Measurements from ENCODE around the gene GCAT. TPM values are rescaled to one million over a fixed set of nuclear protein-coding genes. Genes with fewer than 3 reads are reported as not detected.

GCAT gene
- total RNA-seq, 4 donors from 2014 or later = 14.3 to 22.5 (median 20.7) TPM

DNA sequence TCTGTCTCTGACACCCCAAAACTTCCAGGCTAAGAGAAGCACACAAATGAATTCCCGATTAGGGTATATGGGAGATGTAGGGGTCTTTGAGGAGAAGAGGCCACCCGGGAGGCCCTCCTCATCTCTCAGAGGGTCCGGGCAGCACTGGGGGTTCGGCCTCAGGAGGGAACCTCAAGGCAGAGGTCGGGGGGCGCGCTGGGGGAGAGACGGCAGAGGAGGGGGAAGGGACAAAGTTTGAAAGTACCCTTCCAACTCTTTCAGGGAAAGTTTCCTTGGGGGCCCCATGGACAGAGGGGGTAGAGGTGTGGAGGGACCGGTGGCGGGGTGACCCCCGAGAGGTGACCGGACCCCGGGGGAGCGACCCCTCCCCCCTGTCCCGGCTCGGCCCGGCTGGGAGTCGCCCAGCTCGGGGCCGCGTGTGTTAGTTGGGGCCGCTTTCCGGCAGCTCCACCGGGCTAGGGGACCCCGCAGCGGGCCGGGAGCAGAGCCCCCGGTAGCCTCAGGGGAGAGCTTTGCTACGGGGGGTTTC is 3.3 kb upstream of the GCAT start:
- Histone ChIP-seq H3K36me3 (no peaks in the 10 kb centered on the region), H3K27me3 (peaks cover 0 to 6% (median 0%) of the 10 kb centered on the region in 4 donors), H3K4me1 (peaks cover 38 to 72% (median 43%) of the 10 kb centered on the region in 3 donors), H3K4me3 (peak overlapping the region; percentile 51 to 69 (median 62)), H3K27ac (peak overlapping the region; percentile 86 to 94 (median 88)), H3K9me3 (no peaks in the 10 kb centered on the region)
- WGBS, 2 donors = 2% methylated on average over 7 of the region's 29 CpGs; no CpG with 5 or more reads in 1 of the 2 donors
- TF ChIP-seq POLR2A (IDR thresholded peaks at IDR 0.05) = no peak
- TF ChIP-seq, protein P1, sequence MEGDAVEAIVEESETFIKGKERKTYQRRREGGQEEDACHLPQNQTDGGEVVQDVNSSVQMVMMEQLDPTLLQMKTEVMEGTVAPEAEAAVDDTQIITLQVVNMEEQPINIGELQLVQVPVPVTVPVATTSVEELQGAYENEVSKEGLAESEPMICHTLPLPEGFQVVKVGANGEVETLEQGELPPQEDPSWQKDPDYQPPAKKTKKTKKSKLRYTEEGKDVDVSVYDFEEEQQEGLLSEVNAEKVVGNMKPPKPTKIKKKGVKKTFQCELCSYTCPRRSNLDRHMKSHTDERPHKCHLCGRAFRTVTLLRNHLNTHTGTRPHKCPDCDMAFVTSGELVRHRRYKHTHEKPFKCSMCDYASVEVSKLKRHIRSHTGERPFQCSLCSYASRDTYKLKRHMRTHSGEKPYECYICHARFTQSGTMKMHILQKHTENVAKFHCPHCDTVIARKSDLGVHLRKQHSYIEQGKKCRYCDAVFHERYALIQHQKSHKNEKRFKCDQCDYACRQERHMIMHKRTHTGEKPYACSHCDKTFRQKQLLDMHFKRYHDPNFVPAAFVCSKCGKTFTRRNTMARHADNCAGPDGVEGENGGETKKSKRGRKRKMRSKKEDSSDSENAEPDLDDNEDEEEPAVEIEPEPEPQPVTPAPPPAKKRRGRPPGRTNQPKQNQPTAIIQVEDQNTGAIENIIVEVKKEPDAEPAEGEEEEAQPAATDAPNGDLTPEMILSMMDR (IDR thresholded peaks at IDR 0.05) = no peak
- DNase-seq = no peak
- intact Hi-C loops (cut with DNase I) = no loop called here

DNA sequence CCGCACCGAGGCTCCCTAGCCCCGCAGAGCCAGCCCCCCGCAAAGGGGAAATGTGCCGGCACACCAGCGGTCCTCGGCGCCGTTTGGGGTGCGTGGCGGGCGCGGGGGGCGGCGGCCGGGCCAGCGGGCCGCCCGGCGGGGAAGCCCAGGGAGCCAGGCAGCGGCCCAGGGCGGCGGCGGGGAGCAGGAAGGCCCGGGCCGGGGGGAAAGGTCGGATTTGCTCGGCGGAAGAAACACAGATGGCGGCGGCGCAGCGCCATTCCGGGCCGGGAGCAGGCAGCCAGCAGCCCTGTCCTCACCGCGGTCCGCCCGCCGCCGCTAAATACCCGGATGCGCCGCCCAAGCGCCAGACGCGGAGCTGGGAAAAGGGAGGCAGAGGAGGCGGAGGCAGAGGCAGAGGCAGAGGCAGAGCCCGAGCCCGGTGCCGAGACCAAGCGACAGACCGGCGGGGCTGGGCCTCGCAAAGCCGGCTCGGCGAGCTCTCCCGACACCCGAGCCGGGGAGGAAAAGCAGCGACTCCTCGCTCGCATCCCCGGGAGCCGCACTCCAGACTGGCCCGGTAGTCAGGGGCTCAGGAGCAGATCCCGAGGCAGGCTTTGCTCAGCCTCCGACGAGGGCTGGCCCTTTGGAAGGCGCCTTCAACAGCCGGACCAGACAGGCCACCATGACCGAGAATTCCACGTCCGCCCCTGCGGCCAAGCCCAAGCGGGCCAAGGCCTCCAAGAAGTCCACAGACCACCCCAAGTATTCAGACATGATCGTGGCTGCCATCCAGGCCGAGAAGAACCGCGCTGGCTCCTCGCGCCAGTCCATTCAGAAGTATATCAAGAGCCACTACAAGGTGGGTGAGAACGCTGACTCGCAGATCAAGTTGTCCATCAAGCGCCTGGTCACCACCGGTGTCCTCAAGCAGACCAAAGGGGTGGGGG is 2.6 kb upstream of the GCAT start:
- H3K4me1 ChIP-seq = peaks cover 38 to 72% (median 43%) of the 10 kb centered on the region in 3 donors
- 4 to 12% methylated on average over 13 to 23 of the region's 87 CpGs for WGBS, 2 donors
- intact Hi-C loops (cut with DNase I) = no loop called here

DNA sequence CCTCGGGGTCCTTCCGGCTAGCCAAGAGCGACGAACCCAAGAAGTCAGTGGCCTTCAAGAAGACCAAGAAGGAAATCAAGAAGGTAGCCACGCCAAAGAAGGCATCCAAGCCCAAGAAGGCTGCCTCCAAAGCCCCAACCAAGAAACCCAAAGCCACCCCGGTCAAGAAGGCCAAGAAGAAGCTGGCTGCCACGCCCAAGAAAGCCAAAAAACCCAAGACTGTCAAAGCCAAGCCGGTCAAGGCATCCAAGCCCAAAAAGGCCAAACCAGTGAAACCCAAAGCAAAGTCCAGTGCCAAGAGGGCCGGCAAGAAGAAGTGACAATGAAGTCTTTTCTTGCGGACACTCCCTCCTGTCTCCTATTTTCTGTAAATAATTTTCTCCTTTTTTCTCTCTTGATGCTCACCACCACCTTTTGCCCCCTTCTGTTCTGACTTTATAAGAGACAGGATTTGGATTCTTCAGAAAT is 1.9 kb upstream of the GCAT start:
- peaks cover 0 to 3% (median 0%) of the 10 kb centered on the region in 3 donors for H3K36me3 ChIP-seq
- H3K4me3 ChIP-seq = peak overlapping the region; percentile 51 to 69 (median 62)
- TF ChIP-seq POLR2A (IDR thresholded peaks at IDR 0.05) = no peak
- TF ChIP-seq, protein P1 (IDR thresholded peaks at IDR 0.05) = no peak
- H3K27ac ChIP-seq = peak overlapping the region; percentile 86 to 94 (median 88)
- no peak for DNase-seq
- H3K4me1 ChIP-seq = peaks cover 38 to 72% (median 43%) of the 10 kb centered on the region in 3 donors
- H3K9me3 ChIP-seq = no peaks in the 10 kb centered on the region
- intact Hi-C loops (cut with DNase I) = no loop called here
- WGBS, 2 donors = 19 to 33% methylated on average over 6 to 9 of the region's 10 CpGs
- peaks cover 0 to 6% (median 0%) of the 10 kb centered on the region in 4 donors for H3K27me3 ChIP-seq

More for the DNA sequence above, 2.6 kb upstream of the GCAT start:
- peak in 2 of 4 donors; percentile 90 to 95 for TF ChIP-seq POLR2A (IDR thresholded peaks at IDR 0.05)
- TF ChIP-seq, protein P1 (IDR thresholded peaks at IDR 0.05) = peak in 1 of 6 experiments; percentile 14
- Histone ChIP-seq H3K27ac (peak overlapping the region; percentile 86 to 94 (median 88)), H3K36me3 (peaks cover 0 to 2% (median 0%) of the 10 kb centered on the region in 3 donors), H3K4me3 (peak overlapping the region; percentile 51 to 69 (median 62)), H3K27me3 (peaks cover 0 to 6% (median 0%) of the 10 kb centered on the region in 4 donors), H3K9me3 (no peaks in the 10 kb centered on the region)
- DNase-seq = no peak

GRCh38 chr22:37806409-37807333 is 1.1 kb upstream of the GCAT start:
- Histone ChIP-seq H3K4me1 (peaks cover 38 to 72% (median 43%) of the 10 kb centered on the region in 3 donors), H3K27ac (peak overlapping the region; percentile 37 to 94 (median 88)), H3K4me3 (peak overlapping the region; percentile 51 to 69 (median 62)), H3K27me3 (peaks cover 0 to 6% (median 0%) of the 10 kb centered on the region in 4 donors), H3K36me3 (peaks cover 0 to 3% (median 0%) of the 10 kb centered on the region in 3 donors), H3K9me3 (no peaks in the 10 kb centered on the region)
- intact Hi-C loops (cut with DNase I) = no loop called here
- WGBS, 2 donors = 2 to 4% methylated on average over 18 to 19 of the region's 19 CpGs
- DNase-seq = no peak
- no peak for TF ChIP-seq POLR2A (IDR thresholded peaks at IDR 0.05)

GRCh38 chr22:37808294-37808657 is 542 bp downstream of the GCAT start:
- intact Hi-C loops (cut with DNase I) = no loop called here
- TF ChIP-seq, protein P1 (IDR thresholded peaks at IDR 0.05) = no peak
- TF ChIP-seq POLR2A (IDR thresholded peaks at IDR 0.05) = no peak
- H3K4me3 ChIP-seq = peak overlapping the region; percentile 51 to 69 (median 62)
- peaks cover 0 to 13% (median 0%) of the 10 kb centered on the region in 3 donors for H3K36me3 ChIP-seq
- peaks cover 0 to 5% (median 0%) of the 10 kb centered on the region in 4 donors for H3K27me3 ChIP-seq
- peak overlapping the region; percentile 82 to 94 (median 88) for H3K27ac ChIP-seq
- DNase-seq = no peak
- H3K9me3 ChIP-seq = no peaks in the 10 kb centered on the region
- H3K4me1 ChIP-seq = peaks cover 24 to 56% (median 36%) of the 10 kb centered on the region in 3 donors
- WGBS, 2 donors = 0 to 5% methylated on average over 4 to 6 of the region's 8 CpGs

All from esophagus squamous epithelium (tissue), 5 donors.